HepG2 (cell line): ENCODE results near the gene PRMT5. TPM values are rescaled to one million over a fixed set of nuclear protein-coding genes. Genes with fewer than 3 reads are reported as not detected.

ENCODE experiments used
- EHMT2 ChIP-seq: fragments of 200-600 bp; sonication (generic); IDR thresholded peaks from 2 replicates; pipeline ENCODE4 v1.7.0; 2017; ENCODE audit warnings: antibody characterized with exemption, low read depth, low read length, borderline replicate concordance
- ELF1 ChIP-seq: sonication (generic); formaldehyde crosslinking; IDR thresholded peaks from 2 replicates; pipeline ENCODE4 v1.4.0; 2020; ENCODE audit warnings: missing genetic modification reagents
- FLYWCH1 ChIP-seq: sonication (generic); formaldehyde crosslinking; IDR thresholded peaks from 2 replicates; pipeline ENCODE4 v1.8.1; 2023; ENCODE audit warnings: mild to moderate bottlenecking, missing genetic modification reagents
- HOXA7 ChIP-seq: sonication (generic); formaldehyde crosslinking; IDR thresholded peaks from 2 replicates; pipeline ENCODE4 v1.8.1; 2022; ENCODE audit warnings: mild to moderate bottlenecking, missing genetic modification reagents, moderate library complexity
- JUND ChIP-seq: sonication (generic); formaldehyde crosslinking; IDR thresholded peaks from 2 replicates; pipeline ENCODE4 v1.8.0; 2022; ENCODE audit warnings: mild to moderate bottlenecking, missing genetic modification reagents
- NFE2L1 ChIP-seq: sonication (generic); formaldehyde crosslinking; IDR thresholded peaks from 2 replicates; pipeline ENCODE4 v1.4.0; 2020; ENCODE audit warnings: missing genetic modification reagents, mild to moderate bottlenecking, borderline replicate concordance
- POLR2AphosphoS2 ChIP-seq: IDR thresholded peaks from 2 replicates; pipeline ENCODE4 v1.6.1; 2011; ENCODE audit warnings: low read depth, low read length, improper control_type of control experiment
- SRSF9 ChIP-seq: fragments of 200-400 bp; formaldehyde crosslinking; IDR thresholded peaks from 2 replicates; pipeline ENCODE4 v1.6.1; 2018; ENCODE audit warnings: borderline replicate concordance, mild to moderate bottlenecking, low read depth, low read length; ENCODE audit not compliant: insufficient read depth, poor library complexity, severe bottlenecking
- TMF1 ChIP-seq: sonication (generic); formaldehyde crosslinking; IDR thresholded peaks from 2 replicates; pipeline ENCODE4 v1.8.1; 2022; ENCODE audit warnings: low read depth, missing genetic modification reagents
- TOPORS ChIP-seq: sonication (generic); formaldehyde crosslinking; IDR thresholded peaks from 2 replicates; pipeline ENCODE4 v1.8.0; 2023; ENCODE audit warnings: mild to moderate bottlenecking, missing genetic modification reagents
- TP53 ChIP-seq: sonication (generic); formaldehyde crosslinking; conservative IDR thresholded peaks from 2 replicates; pipeline ENCODE4 v1.4.0; 2020; ENCODE audit warnings: missing genetic modification reagents
- ZNF30 ChIP-seq: sonication (generic); formaldehyde crosslinking; IDR thresholded peaks from 2 replicates; pipeline ENCODE4 v1.5.0; 2020; ENCODE audit warnings: mild to moderate bottlenecking, missing genetic modification reagents
- ZNF430 ChIP-seq: sonication (generic); formaldehyde crosslinking; IDR thresholded peaks from 2 replicates; pipeline ENCODE4 v1.9.0; 2021; ENCODE audit warnings: mild to moderate bottlenecking, missing genetic modification reagents
- ZNF546 ChIP-seq: sonication (generic); formaldehyde crosslinking; conservative IDR thresholded peaks from 2 replicates; pipeline ENCODE4 v1.8.1; 2023; ENCODE audit warnings: mild to moderate bottlenecking, missing genetic modification reagents
- ZNF746 ChIP-seq: sonication (generic); formaldehyde crosslinking; IDR thresholded peaks from 2 replicates; pipeline ENCODE4 v1.8.0; 2022; ENCODE audit warnings: mild to moderate bottlenecking, missing genetic modification reagents
- ZNF792 ChIP-seq: IDR thresholded peaks from 2 replicates; pipeline ENCODE4 v1.6.1; 2016
- polyA plus RNA-seq, 8 experiments: library from polyadenylated mRNA; depleted of rRNA in 3 of 8; stranded (reverse) in 7 of 8; unstranded in 1 of 8; fragments of >200 nt; fragmentation: Illumina TruSeq in 4 of 8; extraction: Trizol in 4 of 8; gene quantifications; 2 replicates each; pipeline versions ENCODE4 v1.2.1 to v1.2.3, GENCODE V29; 2011 to 2016; ENCODE audit warnings: low read depth in 4 of 8, missing spikeins in 1 of 8, mixed read lengths in 1 of 8; ENCODE audit not compliant: insufficient read depth in 1 of 8
- total RNA-seq, 5 experiments: library from RNA; depleted of rRNA; stranded (reverse); fragments of >200 nt; fragmentation: Illumina TruSeq; extraction: Trizol; gene quantifications; 2 replicates each; pipeline ENCODE4 v1.2.3, GENCODE V29; 2016; ENCODE audit warnings: low read depth in 1 of 5
- TF ChIP-seq, protein P1 (sequence below): sonication (generic); formaldehyde crosslinking; IDR thresholded peaks from 2 replicates; pipeline ENCODE4 v1.8.1; 2023; ENCODE audit warnings: missing genetic modification reagents, inconsistent platforms, borderline replicate concordance
- TF ChIP-seq, protein P2 (sequence below): sonication (generic); formaldehyde crosslinking; IDR thresholded peaks from 2 replicates; pipeline ENCODE4 v1.5.1; 2020; ENCODE audit warnings: missing genetic modification reagents, mild to moderate bottlenecking, borderline replicate concordance
- TF ChIP-seq, protein P3 (sequence below): sonication (generic); formaldehyde crosslinking; conservative IDR thresholded peaks from 2 replicates; pipeline ENCODE4 v1.5.0; 2020; ENCODE audit warnings: missing genetic modification reagents
- TF ChIP-seq, protein P4 (sequence below): sonication (generic); formaldehyde crosslinking; IDR thresholded peaks from 2 replicates; pipeline ENCODE4 v1.4.0; 2020; ENCODE audit warnings: missing genetic modification reagents, borderline replicate concordance
- TF ChIP-seq, protein P5 (sequence below): sonication (generic); IDR thresholded peaks from 2 replicates; pipeline ENCODE4 v1.6.1; 2016; ENCODE audit warnings: low read depth, borderline replicate concordance
- TF ChIP-seq, protein P6 (sequence below): sonication (generic); formaldehyde crosslinking; IDR thresholded peaks from 2 replicates; pipeline ENCODE4 v1.5.0; 2020; ENCODE audit warnings: mild to moderate bottlenecking, missing genetic modification reagents, borderline replicate concordance

The PRMT5 gene
- total and polyA plus RNA-seq, 2 of the 13 experiments (the other 11 are each of a cell fraction or from before 2014, with no cell fraction given), result 210 to 354 TPM

DNA sequence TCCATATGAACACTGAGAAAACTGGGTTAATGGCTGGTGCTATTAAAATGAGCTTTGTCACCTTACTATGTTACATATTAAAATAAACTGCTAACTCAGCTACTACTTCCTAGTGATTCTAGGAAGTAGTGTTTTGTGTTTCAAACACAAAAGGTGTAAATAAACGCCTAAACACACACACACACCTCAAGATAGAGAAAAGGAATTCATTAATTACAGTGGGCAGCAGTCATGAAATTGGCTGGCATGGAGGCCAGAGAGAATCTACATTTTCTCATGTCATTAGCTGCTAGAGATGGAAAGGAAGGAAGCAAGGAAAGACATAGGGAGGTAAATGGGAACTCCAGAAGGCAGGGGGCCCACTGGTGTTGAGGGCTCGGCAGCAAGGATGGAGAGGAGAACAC, 787 bp upstream of the PRMT5 start (continued):
- TF ChIP-seq, protein P1, sequence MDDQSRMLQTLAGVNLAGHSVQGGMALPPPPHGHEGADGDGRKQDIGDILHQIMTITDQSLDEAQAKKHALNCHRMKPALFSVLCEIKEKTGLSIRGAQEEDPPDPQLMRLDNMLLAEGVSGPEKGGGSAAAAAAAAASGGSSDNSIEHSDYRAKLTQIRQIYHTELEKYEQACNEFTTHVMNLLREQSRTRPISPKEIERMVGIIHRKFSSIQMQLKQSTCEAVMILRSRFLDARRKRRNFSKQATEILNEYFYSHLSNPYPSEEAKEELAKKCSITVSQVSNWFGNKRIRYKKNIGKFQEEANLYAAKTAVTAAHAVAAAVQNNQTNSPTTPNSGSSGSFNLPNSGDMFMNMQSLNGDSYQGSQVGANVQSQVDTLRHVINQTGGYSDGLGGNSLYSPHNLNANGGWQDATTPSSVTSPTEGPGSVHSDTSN (CRISPR knock-in tag), result no peak
- TF ChIP-seq, protein P2, sequence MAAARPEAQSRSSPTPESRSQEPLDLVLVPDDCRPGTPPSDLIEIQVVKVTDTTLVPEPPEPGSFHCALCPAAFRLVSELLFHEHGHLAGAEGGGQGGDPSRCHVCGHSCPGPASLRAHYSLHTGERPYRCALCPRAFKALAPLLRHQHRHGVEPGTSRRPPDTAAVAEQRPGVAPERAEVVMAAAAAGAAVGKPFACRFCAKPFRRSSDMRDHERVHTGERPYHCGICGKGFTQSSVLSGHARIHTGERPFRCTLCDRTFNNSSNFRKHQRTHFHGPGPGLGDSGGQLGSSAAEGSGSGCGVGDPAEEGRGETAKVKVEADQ, result peak; percentile 13; the same call in 1 of the 2 replicates
- TF ChIP-seq POLR2AphosphoS2 (no peak), ZNF792 (CRISPR knock-in tag) (no peak), EHMT2 (no peak), TOPORS (CRISPR knock-in tag) (no peak), HOXA7 (CRISPR knock-in tag) (no peak), ZNF430 (CRISPR knock-in tag) (no peak), SRSF9 (no peak), NFE2L1 (CRISPR knock-in tag) (no peak), ZNF546 (CRISPR knock-in tag) (no peak; the same call in 1 of the 2 replicates), ZNF30 (no peak), FLYWCH1 (CRISPR knock-in tag) (no peak), JUND (no peak), TP53 (CRISPR knock-in tag) (0 out of 2 replicates have a peak, but pooled peaks have one; percentile 4), ELF1 (no peak), ZNF746 (CRISPR knock-in tag) (0 out of 2 replicates have a peak, but pooled peaks have one; percentile 6), TMF1 (CRISPR knock-in tag) (no peak)
- TF ChIP-seq, protein P3, sequence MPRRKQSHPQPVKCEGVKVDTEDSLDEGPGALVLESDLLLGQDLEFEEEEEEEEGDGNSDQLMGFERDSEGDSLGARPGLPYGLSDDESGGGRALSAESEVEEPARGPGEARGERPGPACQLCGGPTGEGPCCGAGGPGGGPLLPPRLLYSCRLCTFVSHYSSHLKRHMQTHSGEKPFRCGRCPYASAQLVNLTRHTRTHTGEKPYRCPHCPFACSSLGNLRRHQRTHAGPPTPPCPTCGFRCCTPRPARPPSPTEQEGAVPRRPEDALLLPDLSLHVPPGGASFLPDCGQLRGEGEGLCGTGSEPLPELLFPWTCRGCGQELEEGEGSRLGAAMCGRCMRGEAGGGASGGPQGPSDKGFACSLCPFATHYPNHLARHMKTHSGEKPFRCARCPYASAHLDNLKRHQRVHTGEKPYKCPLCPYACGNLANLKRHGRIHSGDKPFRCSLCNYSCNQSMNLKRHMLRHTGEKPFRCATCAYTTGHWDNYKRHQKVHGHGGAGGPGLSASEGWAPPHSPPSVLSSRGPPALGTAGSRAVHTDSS (CRISPR knock-in tag), result no peak
- TF ChIP-seq, protein P4, sequence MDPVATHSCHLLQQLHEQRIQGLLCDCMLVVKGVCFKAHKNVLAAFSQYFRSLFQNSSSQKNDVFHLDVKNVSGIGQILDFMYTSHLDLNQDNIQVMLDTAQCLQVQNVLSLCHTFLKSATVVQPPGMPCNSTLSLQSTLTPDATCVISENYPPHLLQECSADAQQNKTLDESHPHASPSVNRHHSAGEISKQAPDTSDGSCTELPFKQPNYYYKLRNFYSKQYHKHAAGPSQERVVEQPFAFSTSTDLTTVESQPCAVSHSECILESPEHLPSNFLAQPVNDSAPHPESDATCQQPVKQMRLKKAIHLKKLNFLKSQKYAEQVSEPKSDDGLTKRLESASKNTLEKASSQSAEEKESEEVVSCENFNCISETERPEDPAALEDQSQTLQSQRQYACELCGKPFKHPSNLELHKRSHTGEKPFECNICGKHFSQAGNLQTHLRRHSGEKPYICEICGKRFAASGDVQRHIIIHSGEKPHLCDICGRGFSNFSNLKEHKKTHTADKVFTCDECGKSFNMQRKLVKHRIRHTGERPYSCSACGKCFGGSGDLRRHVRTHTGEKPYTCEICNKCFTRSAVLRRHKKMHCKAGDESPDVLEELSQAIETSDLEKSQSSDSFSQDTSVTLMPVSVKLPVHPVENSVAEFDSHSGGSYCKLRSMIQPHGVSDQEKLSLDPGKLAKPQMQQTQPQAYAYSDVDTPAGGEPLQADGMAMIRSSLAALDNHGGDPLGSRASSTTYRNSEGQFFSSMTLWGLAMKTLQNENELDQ (CRISPR knock-in tag), result no peak
- TF ChIP-seq, protein P5, sequence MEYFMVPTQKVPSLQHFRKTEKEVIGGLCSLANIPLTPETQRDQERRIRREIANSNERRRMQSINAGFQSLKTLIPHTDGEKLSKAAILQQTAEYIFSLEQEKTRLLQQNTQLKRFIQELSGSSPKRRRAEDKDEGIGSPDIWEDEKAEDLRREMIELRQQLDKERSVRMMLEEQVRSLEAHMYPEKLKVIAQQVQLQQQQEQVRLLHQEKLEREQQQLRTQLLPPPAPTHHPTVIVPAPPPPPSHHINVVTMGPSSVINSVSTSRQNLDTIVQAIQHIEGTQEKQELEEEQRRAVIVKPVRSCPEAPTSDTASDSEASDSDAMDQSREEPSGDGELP, result no peak
- TF ChIP-seq, protein P6, sequence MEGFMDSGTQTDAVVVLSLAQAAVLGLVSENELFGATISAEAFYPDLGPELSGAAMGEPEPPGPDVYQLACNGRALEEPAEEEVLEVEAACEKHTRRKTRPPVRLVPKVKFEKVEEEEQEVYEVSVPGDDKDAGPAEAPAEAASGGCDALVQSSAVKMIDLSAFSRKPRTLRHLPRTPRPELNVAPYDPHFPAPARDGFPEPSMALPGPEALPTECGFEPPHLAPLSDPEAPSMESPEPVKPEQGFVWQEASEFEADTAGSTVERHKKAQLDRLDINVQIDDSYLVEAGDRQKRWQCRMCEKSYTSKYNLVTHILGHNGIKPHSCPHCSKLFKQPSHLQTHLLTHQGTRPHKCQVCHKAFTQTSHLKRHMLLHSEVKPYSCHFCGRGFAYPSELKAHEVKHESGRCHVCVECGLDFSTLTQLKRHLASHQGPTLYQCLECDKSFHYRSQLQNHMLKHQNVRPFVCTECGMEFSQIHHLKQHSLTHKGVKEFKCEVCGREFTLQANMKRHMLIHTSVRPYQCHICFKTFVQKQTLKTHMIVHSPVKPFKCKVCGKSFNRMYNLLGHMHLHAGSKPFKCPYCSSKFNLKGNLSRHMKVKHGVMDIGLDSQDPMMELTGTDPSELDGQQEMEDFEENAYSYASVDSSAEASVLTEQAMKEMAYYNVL (CRISPR knock-in tag), result no peak
